ENCODE data around the gene ZNRD2. TPM values are rescaled to one million over a fixed set of nuclear protein-coding genes. Genes with fewer than 3 reads are reported as not detected.
A peak's percentile ranks its signal among the peaks of the same experiment; 100 is the strongest.

Gene ZNRD2
- total RNA-seq, 1 experiment from 2014 or later: 126 TPM

DNA sequence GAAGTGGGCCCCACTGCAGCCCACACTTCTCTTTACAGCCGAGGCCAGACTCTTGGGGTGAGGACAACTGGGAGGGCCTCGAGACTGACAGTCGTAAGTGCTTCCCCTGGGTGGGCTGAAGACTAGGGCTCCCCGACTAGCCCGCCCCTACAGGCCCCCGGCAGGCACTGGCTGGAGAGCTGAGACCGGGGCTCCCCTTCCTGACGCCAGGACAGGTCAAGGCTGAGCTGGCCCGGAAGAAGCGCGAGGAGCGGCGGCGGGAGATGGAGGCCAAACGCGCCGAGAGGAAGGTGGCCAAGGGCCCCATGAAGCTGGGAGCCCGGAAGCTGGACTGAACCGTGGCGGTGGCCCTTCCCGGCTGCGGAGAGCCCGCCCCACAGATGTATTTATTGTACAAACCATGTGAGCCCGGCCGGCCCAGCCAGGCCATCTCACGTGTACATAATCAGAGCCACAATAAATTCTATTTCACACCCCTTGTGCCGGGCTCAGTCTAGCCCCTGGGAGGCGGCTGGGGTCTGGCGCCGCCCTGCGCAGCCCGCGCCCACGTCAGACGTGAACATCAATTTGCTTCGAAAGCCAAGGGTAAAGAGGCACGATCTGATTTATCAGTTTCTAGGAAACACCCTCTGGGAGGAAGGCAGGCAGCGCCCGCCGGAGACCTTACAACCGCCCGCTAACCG lies 31.9 kb upstream of the ZNRD2 start:
- intact Hi-C loops (cut with micrococcal nuclease): no loop called here
- Histone ChIP-seq H3K36me3 (ENCODE audit: low read depth, low read length) (peaks cover 19% of the 10 kb centered on the region; the same call in 1 of the 2 replicates), H3K27ac (ENCODE audit: low read length) (no peak overlapping the region), H4K20me1 (ENCODE audit: low read length) (no peaks in the 10 kb centered on the region), H2AFZ (ENCODE audit: low read length) (no peak overlapping the region), H3K4me1 (ENCODE audit: insufficient read depth, low read length) (peaks cover 19% of the 10 kb centered on the region), H3F3A (ENCODE audit: low read length, unreplicated experiment) (no peaks in the 10 kb centered on the region), H3K9ac (ENCODE audit: low read length) (no peak overlapping the region), H3K4me3 (ENCODE audit: low read length) (no peak overlapping the region), H3K9me2 (replicated peaks; ENCODE audit: low read length) (no peaks in the 10 kb centered on the region), H3K9me3 (ENCODE audit: low read length) (no peaks in the 10 kb centered on the region), H3K27me3 (ENCODE audit: low read length) (no peaks in the 10 kb centered on the region), H3K4me2 (ENCODE audit: low read length) (no peak overlapping the region), H3K79me2 (ENCODE audit: low read length) (0 out of 2 replicates have a peak, but pooled peaks cover 5% of the 10 kb centered on the region)
- DNase-seq (no peak), ATAC-seq (no peak)
- ChIA-PET CTCF (no interaction called here), POLR2A (ENCODE audit: unreplicated experiment) (interaction anchor here (0.6 kb wide), 1 partner anchor 38 kb away, joined by 4 read pairs; no protein-coding TSS in a partner anchor)
- TF ChIP-seq, protein P1, sequence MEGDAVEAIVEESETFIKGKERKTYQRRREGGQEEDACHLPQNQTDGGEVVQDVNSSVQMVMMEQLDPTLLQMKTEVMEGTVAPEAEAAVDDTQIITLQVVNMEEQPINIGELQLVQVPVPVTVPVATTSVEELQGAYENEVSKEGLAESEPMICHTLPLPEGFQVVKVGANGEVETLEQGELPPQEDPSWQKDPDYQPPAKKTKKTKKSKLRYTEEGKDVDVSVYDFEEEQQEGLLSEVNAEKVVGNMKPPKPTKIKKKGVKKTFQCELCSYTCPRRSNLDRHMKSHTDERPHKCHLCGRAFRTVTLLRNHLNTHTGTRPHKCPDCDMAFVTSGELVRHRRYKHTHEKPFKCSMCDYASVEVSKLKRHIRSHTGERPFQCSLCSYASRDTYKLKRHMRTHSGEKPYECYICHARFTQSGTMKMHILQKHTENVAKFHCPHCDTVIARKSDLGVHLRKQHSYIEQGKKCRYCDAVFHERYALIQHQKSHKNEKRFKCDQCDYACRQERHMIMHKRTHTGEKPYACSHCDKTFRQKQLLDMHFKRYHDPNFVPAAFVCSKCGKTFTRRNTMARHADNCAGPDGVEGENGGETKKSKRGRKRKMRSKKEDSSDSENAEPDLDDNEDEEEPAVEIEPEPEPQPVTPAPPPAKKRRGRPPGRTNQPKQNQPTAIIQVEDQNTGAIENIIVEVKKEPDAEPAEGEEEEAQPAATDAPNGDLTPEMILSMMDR (conservative IDR thresholded peaks at IDR 0.05; ENCODE audit: low read depth, low read length): no peak
- TF ChIP-seq EZH2 (IDR thresholded peaks at IDR 0.05; ENCODE audit: low read length, unreplicated experiment) (no peak), EZH2phosphoT487 (IDR thresholded peaks at IDR 0.05; ENCODE audit: borderline replicate concordance, low read length) (no peak)
- TSS peak; percentile 32 for BruUV-seq (replicated peaks)

DNA sequence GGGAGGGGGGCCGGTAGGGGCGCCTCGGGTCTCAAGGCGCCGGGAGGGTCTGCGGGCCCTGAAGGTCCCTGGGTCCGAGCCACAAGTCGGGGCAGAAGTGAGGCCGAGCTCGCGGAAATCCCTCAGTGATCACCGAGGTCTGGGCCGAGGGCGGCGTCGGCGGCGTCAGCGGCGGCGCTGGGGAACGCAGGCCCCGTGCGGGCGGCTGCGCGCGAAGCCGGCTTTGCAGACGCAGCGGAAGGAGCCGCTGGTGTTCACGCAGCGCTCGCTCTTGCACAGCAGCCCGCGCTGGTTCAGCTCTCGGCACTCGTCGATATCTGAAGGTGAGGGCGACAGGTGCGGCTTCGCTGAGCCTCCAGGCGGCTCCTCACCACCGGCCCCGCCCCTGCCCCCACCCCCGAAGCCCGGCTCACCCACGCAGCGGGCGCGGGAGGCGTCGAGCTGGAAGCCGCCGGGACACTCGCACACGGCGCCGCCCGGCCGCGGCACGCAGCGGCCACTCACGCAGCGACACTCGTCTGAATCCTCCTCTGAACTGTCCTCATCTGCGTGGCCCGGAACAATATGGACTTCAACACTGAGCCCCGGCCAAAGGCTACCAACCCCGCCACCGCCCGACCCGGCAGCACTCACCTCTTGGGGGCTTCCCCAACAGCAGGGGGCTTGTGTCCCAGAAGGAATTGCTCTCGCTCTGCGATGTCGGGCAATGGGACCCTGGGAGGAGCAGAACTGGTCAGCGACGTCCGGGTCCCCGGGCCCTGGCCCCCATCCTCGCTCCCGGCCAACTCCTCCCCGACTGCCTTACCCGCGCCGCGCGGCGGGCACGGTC lies 31.1 kb upstream of the ZNRD2 start:
- Histone ChIP-seq H3K9ac (ENCODE audit: low read length) (peak overlapping the region; percentile 75), H2AFZ (ENCODE audit: low read length) (peak overlapping the region; percentile 84), H3K4me3 (ENCODE audit: low read length) (peak overlapping the region; percentile 81), H3K9me2 (replicated peaks; ENCODE audit: low read length) (no peaks in the 10 kb centered on the region), H3K27me3 (ENCODE audit: low read length) (no peaks in the 10 kb centered on the region), H3F3A (ENCODE audit: low read length, unreplicated experiment) (no peaks in the 10 kb centered on the region), H3K4me1 (ENCODE audit: insufficient read depth, low read length) (peaks cover 19% of the 10 kb centered on the region), H3K27ac (ENCODE audit: low read length) (peak overlapping the region; percentile 69), H3K36me3 (ENCODE audit: low read depth, low read length) (peaks cover 15% of the 10 kb centered on the region; the same call in 1 of the 2 replicates), H3K4me2 (ENCODE audit: low read length) (peak overlapping the region; percentile 95), H3K9me3 (ENCODE audit: low read length) (no peaks in the 10 kb centered on the region), H3K79me2 (ENCODE audit: low read length) (0 out of 2 replicates have a peak, but pooled peaks cover 5% of the 10 kb centered on the region), H4K20me1 (ENCODE audit: low read length) (no peaks in the 10 kb centered on the region)
- ATAC-seq (no peak), DNase-seq (no peak)
- POLR2A ChIA-PET (ENCODE audit: unreplicated experiment): no interaction called here
- CTCF ChIA-PET: interaction anchor here (1.0 kb wide), 1 partner anchor 13 kb away, joined by 5 read pairs; no protein-coding TSS in a partner anchor
- intact Hi-C loops (cut with micrococcal nuclease): no loop called here
- no TSS peak for BruUV-seq (replicated peaks)
- TF ChIP-seq EZH2 (IDR thresholded peaks at IDR 0.05; ENCODE audit: low read length, unreplicated experiment) (no peak), EZH2phosphoT487 (IDR thresholded peaks at IDR 0.05; ENCODE audit: borderline replicate concordance, low read length) (no peak)
- TF ChIP-seq, protein P1 (conservative IDR thresholded peaks at IDR 0.05; ENCODE audit: low read depth, low read length): no peak
